Measurements from ENCODE around the gene LILRB5.
"Not testable (repeated sequence)": the region's sequence is repeated elsewhere in the genome, so short reads cannot be mapped to it uniquely, and the experiment has no call there.

The LILRB5 gene

GRCh38 chr19:54243809-54244208 lies 13.3 kb downstream of the LILRB5 start:
- H3K9me3 ChIP-seq (ENCODE audit: control insufficient read depth, insufficient read depth, low read length); H3K27ac ChIP-seq (ENCODE audit: low read length); DNase-seq (ENCODE audit: low read depth, low spot score); H3K27me3 ChIP-seq (ENCODE audit: control insufficient read depth, insufficient read depth, low read length); H3K4me1 ChIP-seq (ENCODE audit: control insufficient read depth, insufficient read depth, low read length); H3K36me3 ChIP-seq (ENCODE audit: control insufficient read depth, insufficient read depth, low read length); H3K4me3 ChIP-seq (ENCODE audit: low read length): not testable (repeated sequence)
- no CpG with 5 or more reads among the region's 8 CpGs for WGBS (ENCODE audit: insufficient coverage, insufficient read length)

GRCh38 chr19:54242646-54243045 lies 14.4 kb downstream of the LILRB5 start, which contains the start of gene LILRA6:
TSS of gene LILRA6 (minus strand) at chr19:54242790.
- not testable (repeated sequence) for H3K4me3 ChIP-seq (ENCODE audit: low read length); H3K4me1 ChIP-seq (ENCODE audit: control insufficient read depth, insufficient read depth, low read length); H3K9me3 ChIP-seq (ENCODE audit: control insufficient read depth, insufficient read depth, low read length); DNase-seq (ENCODE audit: low read depth, low spot score); H3K36me3 ChIP-seq (ENCODE audit: control insufficient read depth, insufficient read depth, low read length); H3K27me3 ChIP-seq (ENCODE audit: control insufficient read depth, insufficient read depth, low read length); H3K27ac ChIP-seq (ENCODE audit: low read length)
- no CpG with 5 or more reads among the region's 6 CpGs for WGBS (ENCODE audit: insufficient coverage, insufficient read length)

GRCh38 chr19:54242234-54242633 lies 14.8 kb downstream of the LILRB5 start:
- no CpG with 5 or more reads among the region's 4 CpGs for WGBS (ENCODE audit: insufficient coverage, insufficient read length)
- not testable (repeated sequence) for DNase-seq (ENCODE audit: low read depth, low spot score); H3K27me3 ChIP-seq (ENCODE audit: control insufficient read depth, insufficient read depth, low read length); H3K4me1 ChIP-seq (ENCODE audit: control insufficient read depth, insufficient read depth, low read length); H3K4me3 ChIP-seq (ENCODE audit: low read length); H3K27ac ChIP-seq (ENCODE audit: low read length); H3K36me3 ChIP-seq (ENCODE audit: control insufficient read depth, insufficient read depth, low read length); H3K9me3 ChIP-seq (ENCODE audit: control insufficient read depth, insufficient read depth, low read length)

- H3K4me3 ChIP-seq (ENCODE audit: low read length); H3K36me3 ChIP-seq (ENCODE audit: control insufficient read depth, insufficient read depth, low read length); H3K27ac ChIP-seq (ENCODE audit: low read length); DNase-seq (ENCODE audit: low read depth, low spot score); H3K4me1 ChIP-seq (ENCODE audit: control insufficient read depth, insufficient read depth, low read length); H3K9me3 ChIP-seq (ENCODE audit: control insufficient read depth, insufficient read depth, low read length); H3K27me3 ChIP-seq (ENCODE audit: control insufficient read depth, insufficient read depth, low read length): not testable (repeated sequence)
- no CpG with 5 or more reads among the region's 22 CpGs for WGBS (ENCODE audit: insufficient coverage, insufficient read length)
Measured at GRCh38 chr19:54240372-54241336, 16.4 kb downstream of the LILRB5 start.

- not testable (repeated sequence) for DNase-seq (ENCODE audit: low read depth, low spot score); H3K27ac ChIP-seq (ENCODE audit: low read length); H3K9me3 ChIP-seq (ENCODE audit: control insufficient read depth, insufficient read depth, low read length); H3K4me3 ChIP-seq (ENCODE audit: low read length); H3K4me1 ChIP-seq (ENCODE audit: control insufficient read depth, insufficient read depth, low read length); H3K27me3 ChIP-seq (ENCODE audit: control insufficient read depth, insufficient read depth, low read length); H3K36me3 ChIP-seq (ENCODE audit: control insufficient read depth, insufficient read depth, low read length)
- no CpG with 5 or more reads among the region's 21 CpGs for WGBS (ENCODE audit: insufficient coverage, insufficient read length)
Measured at GRCh38 chr19:54239491-54240371, 17.3 kb downstream of the LILRB5 start.

- WGBS (ENCODE audit: insufficient coverage, insufficient read length) = no CpG with 5 or more reads among the region's 5 CpGs
- DNase-seq (ENCODE audit: low read depth, low spot score) = no peak
- Histone ChIP-seq H3K9me3 (ENCODE audit: control insufficient read depth, insufficient read depth, low read length) (0 out of 2 replicates have a peak, but pooled peaks cover 1% of the 10 kb centered on the region), H3K4me3 (ENCODE audit: low read length) (no peak overlapping the region), H3K27me3 (ENCODE audit: control insufficient read depth, insufficient read depth, low read length) (0 out of 2 replicates have a peak, but pooled peaks cover 1% of the 10 kb centered on the region), H3K4me1 (ENCODE audit: control insufficient read depth, insufficient read depth, low read length) (no peaks in the 10 kb centered on the region), H3K36me3 (ENCODE audit: control insufficient read depth, insufficient read depth, low read length) (no peaks in the 10 kb centered on the region), H3K27ac (ENCODE audit: low read length) (no peak overlapping the region)
Measured at GRCh38 chr19:54233941-54234340, 23.1 kb downstream of the LILRB5 start.

GRCh38 chr19:54231077-54231931 lies 25.8 kb downstream of the LILRB5 start:
- Histone ChIP-seq H3K27me3 (ENCODE audit: control insufficient read depth, insufficient read depth, low read length) (0 out of 2 replicates have a peak, but pooled peaks cover 1% of the 10 kb centered on the region), H3K27ac (ENCODE audit: low read length) (no peak overlapping the region), H3K4me3 (ENCODE audit: low read length) (no peak overlapping the region), H3K4me1 (ENCODE audit: control insufficient read depth, insufficient read depth, low read length) (no peaks in the 10 kb centered on the region), H3K9me3 (ENCODE audit: control insufficient read depth, insufficient read depth, low read length) (no peaks in the 10 kb centered on the region), H3K36me3 (ENCODE audit: control insufficient read depth, insufficient read depth, low read length) (no peaks in the 10 kb centered on the region)
- no CpG with 5 or more reads among the region's 21 CpGs for WGBS (ENCODE audit: insufficient coverage, insufficient read length)
- peak; percentile 94 for DNase-seq (ENCODE audit: low read depth, low spot score)

- DNase-seq (ENCODE audit: low read depth, low spot score) = no peak
- WGBS (ENCODE audit: insufficient coverage, insufficient read length) = no CpG with 5 or more reads among the region's 7 CpGs
- H3K36me3 ChIP-seq (ENCODE audit: control insufficient read depth, insufficient read depth, low read length) = no peaks in the 10 kb centered on the region
- no peak overlapping the region for H3K4me3 ChIP-seq (ENCODE audit: low read length)
- no peaks in the 10 kb centered on the region for H3K9me3 ChIP-seq (ENCODE audit: control insufficient read depth, insufficient read depth, low read length)
- H3K27me3 ChIP-seq (ENCODE audit: control insufficient read depth, insufficient read depth, low read length) = 0 out of 2 replicates have a peak, but pooled peaks cover 1% of the 10 kb centered on the region
- no peaks in the 10 kb centered on the region for H3K4me1 ChIP-seq (ENCODE audit: control insufficient read depth, insufficient read depth, low read length)
- H3K27ac ChIP-seq (ENCODE audit: low read length) = no peak overlapping the region
Measured at GRCh38 chr19:54230031-54230430, 27.0 kb downstream of the LILRB5 start.

GRCh38 chr19:54229146-54229545 lies 27.9 kb downstream of the LILRB5 start:
- H3K36me3 ChIP-seq (ENCODE audit: control insufficient read depth, insufficient read depth, low read length) = no peaks in the 10 kb centered on the region
- WGBS (ENCODE audit: insufficient coverage, insufficient read length) = no CpG with 5 or more reads among the region's 8 CpGs

More at GRCh38 chr19:54229146-54229545, 27.9 kb downstream of the LILRB5 start:
- H3K4me3 ChIP-seq (ENCODE audit: low read length) = no peak overlapping the region
- H3K27ac ChIP-seq (ENCODE audit: low read length) = no peak overlapping the region
- H3K9me3 ChIP-seq (ENCODE audit: control insufficient read depth, insufficient read depth, low read length) = no peaks in the 10 kb centered on the region
- 0 out of 2 replicates have a peak, but pooled peaks cover 1% of the 10 kb centered on the region for H3K27me3 ChIP-seq (ENCODE audit: control insufficient read depth, insufficient read depth, low read length)
- no peaks in the 10 kb centered on the region for H3K4me1 ChIP-seq (ENCODE audit: control insufficient read depth, insufficient read depth, low read length)
- DNase-seq (ENCODE audit: low read depth, low spot score) = no peak

All from iPS DF 6.9 (cell line).